ENCODE data around the gene OR9G4. TPM values are rescaled to one million over a fixed set of nuclear protein-coding genes. Genes with fewer than 3 reads are reported as not detected.

Gene OR9G4
- total and polyA plus RNA-seq, 2 experiments from 2014 or later: not detected

DNA sequence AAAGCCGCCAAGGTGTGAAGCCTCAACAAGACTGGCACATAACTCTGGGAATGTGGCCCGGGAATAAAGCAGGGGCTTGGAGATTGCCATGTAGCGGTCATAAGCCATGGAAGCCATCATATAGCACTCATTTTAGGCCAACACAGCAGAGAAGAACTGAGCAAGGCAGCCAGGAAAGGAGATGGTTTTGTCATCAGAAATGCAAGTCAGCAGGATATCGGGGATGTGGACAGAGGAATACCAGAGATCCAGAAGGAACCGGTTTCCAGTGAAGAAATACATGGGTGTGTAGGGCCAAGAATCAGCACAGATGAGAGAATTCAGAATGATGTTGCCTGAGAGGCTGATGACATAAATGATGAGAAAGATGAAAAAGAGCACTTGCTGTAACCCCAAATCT lies 3.0 kb upstream of the OR9G4 start:
- Histone ChIP-seq H3K9me3 (ENCODE audit: low read depth) (no peaks in the 10 kb centered on the region), H3K27ac (no peak overlapping the region), H3K4me3 (no peak overlapping the region), H3K27me3 (no peaks in the 10 kb centered on the region), H3K36me3 (no peaks in the 10 kb centered on the region), H3K4me1 (ENCODE audit: low read depth) (no peaks in the 10 kb centered on the region)
- TF ChIP-seq, protein P1, sequence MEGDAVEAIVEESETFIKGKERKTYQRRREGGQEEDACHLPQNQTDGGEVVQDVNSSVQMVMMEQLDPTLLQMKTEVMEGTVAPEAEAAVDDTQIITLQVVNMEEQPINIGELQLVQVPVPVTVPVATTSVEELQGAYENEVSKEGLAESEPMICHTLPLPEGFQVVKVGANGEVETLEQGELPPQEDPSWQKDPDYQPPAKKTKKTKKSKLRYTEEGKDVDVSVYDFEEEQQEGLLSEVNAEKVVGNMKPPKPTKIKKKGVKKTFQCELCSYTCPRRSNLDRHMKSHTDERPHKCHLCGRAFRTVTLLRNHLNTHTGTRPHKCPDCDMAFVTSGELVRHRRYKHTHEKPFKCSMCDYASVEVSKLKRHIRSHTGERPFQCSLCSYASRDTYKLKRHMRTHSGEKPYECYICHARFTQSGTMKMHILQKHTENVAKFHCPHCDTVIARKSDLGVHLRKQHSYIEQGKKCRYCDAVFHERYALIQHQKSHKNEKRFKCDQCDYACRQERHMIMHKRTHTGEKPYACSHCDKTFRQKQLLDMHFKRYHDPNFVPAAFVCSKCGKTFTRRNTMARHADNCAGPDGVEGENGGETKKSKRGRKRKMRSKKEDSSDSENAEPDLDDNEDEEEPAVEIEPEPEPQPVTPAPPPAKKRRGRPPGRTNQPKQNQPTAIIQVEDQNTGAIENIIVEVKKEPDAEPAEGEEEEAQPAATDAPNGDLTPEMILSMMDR (IDR thresholded peaks at IDR 0.05; ENCODE audit: low read depth, low read length): no peak
- DNase-seq (ENCODE audit: low read depth in 1 of 2, low spot score in 1 of 2): no peak

GRCh38 chr11:56750190-56750589 lies 1.7 kb upstream of the OR9G4 start:
- H3K4me1 ChIP-seq (ENCODE audit: low read depth): no peaks in the 10 kb centered on the region
- H3K9me3 ChIP-seq (ENCODE audit: low read depth): no peaks in the 10 kb centered on the region
- no peak overlapping the region for H3K4me3 ChIP-seq
- no peak for DNase-seq (ENCODE audit: low read depth in 1 of 2, low spot score in 1 of 2)
- TF ChIP-seq, protein P1 (IDR thresholded peaks at IDR 0.05; ENCODE audit: low read depth, low read length): no peak
- no peaks in the 10 kb centered on the region for H3K27me3 ChIP-seq
- H3K27ac ChIP-seq: no peak overlapping the region
- no peaks in the 10 kb centered on the region for H3K36me3 ChIP-seq

- no peaks in the 10 kb centered on the region for H3K36me3 ChIP-seq
- H3K27ac ChIP-seq: no peak overlapping the region
- DNase-seq (ENCODE audit: low read depth in 1 of 2, low spot score in 1 of 2): no peak
- H3K9me3 ChIP-seq (ENCODE audit: low read depth): no peaks in the 10 kb centered on the region
- no peaks in the 10 kb centered on the region for H3K4me1 ChIP-seq (ENCODE audit: low read depth)
- TF ChIP-seq, protein P1 (IDR thresholded peaks at IDR 0.05; ENCODE audit: low read depth, low read length): no peak
- no peak overlapping the region for H3K4me3 ChIP-seq
- H3K27me3 ChIP-seq: no peaks in the 10 kb centered on the region
Observed at GRCh38 chr11:56740886-56741285, 7.6 kb downstream of the OR9G4 start.

- Histone ChIP-seq H3K9me3 (ENCODE audit: low read depth) (no peaks in the 10 kb centered on the region), H3K4me3 (no peak overlapping the region), H3K36me3 (no peaks in the 10 kb centered on the region), H3K27ac (no peak overlapping the region), H3K4me1 (ENCODE audit: low read depth) (no peaks in the 10 kb centered on the region), H3K27me3 (no peaks in the 10 kb centered on the region)
- no peak for DNase-seq (ENCODE audit: low read depth in 1 of 2, low spot score in 1 of 2)
- TF ChIP-seq, protein P1 (IDR thresholded peaks at IDR 0.05; ENCODE audit: low read depth, low read length): no peak
Observed at GRCh38 chr11:56740107-56740506, 8.4 kb downstream of the OR9G4 start.

DNA sequence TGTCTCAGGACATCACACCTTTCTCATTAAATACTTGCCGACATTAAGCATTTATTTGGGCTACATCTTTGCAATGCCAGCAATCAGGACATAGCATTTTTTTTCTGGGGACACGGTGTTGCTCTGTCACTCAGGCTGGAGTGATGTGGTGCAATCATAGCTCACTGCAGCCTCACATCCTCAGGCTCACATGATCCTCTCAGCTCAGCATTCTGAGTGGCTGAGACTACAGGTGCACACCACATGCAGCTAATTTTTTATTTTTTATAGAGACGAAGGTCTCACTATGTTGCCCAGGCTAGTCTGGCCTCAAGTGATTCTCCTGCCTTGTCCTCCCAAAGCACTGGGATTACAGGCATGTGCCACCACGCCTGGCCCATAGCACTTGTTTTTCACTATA lies 28.0 kb downstream of the OR9G4 start:
- Histone ChIP-seq H3K9me3 (ENCODE audit: low read depth) (no peaks in the 10 kb centered on the region), H3K27ac (no peak overlapping the region), H3K36me3 (no peaks in the 10 kb centered on the region), H3K4me1 (ENCODE audit: low read depth) (no peaks in the 10 kb centered on the region), H3K27me3 (no peaks in the 10 kb centered on the region), H3K4me3 (no peak overlapping the region)
- TF ChIP-seq, protein P1 (IDR thresholded peaks at IDR 0.05; ENCODE audit: low read depth, low read length): no peak
- DNase-seq (ENCODE audit: low read depth in 1 of 2, low spot score in 1 of 2): no peak

GRCh38 chr11:56716379-56716854 lies 32.1 kb downstream of the OR9G4 start:
- Histone ChIP-seq H3K9me3 (ENCODE audit: low read depth) (no peaks in the 10 kb centered on the region), H3K4me1 (ENCODE audit: low read depth) (no peaks in the 10 kb centered on the region), H3K36me3 (no peaks in the 10 kb centered on the region), H3K4me3 (no peak overlapping the region), H3K27me3 (no peaks in the 10 kb centered on the region), H3K27ac (no peak overlapping the region)
- no peak for DNase-seq (ENCODE audit: low read depth in 1 of 2, low spot score in 1 of 2)
- TF ChIP-seq, protein P1 (IDR thresholded peaks at IDR 0.05; ENCODE audit: low read depth, low read length): no peak

Measured in cardiac muscle cell (in vitro differentiated cells and primary cell).